GM18520 (cell line): Measurements from ENCODE around the gene RNF5.
"Not testable (repeated sequence)": the region's sequence is repeated elsewhere in the genome, so short reads cannot be mapped to it uniquely, and the experiment has no call there.

Experiments used
- ATAC-seq: cut with Tn5 transposase; IDR thresholded peaks from one replicate; pipeline ENCODE4 v1.9.1; 2021; ENCODE audit not compliant: unreplicated experiment

The RNF5 gene, protein sequence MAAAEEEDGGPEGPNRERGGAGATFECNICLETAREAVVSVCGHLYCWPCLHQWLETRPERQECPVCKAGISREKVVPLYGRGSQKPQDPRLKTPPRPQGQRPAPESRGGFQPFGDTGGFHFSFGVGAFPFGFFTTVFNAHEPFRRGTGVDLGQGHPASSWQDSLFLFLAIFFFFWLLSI

DNA sequence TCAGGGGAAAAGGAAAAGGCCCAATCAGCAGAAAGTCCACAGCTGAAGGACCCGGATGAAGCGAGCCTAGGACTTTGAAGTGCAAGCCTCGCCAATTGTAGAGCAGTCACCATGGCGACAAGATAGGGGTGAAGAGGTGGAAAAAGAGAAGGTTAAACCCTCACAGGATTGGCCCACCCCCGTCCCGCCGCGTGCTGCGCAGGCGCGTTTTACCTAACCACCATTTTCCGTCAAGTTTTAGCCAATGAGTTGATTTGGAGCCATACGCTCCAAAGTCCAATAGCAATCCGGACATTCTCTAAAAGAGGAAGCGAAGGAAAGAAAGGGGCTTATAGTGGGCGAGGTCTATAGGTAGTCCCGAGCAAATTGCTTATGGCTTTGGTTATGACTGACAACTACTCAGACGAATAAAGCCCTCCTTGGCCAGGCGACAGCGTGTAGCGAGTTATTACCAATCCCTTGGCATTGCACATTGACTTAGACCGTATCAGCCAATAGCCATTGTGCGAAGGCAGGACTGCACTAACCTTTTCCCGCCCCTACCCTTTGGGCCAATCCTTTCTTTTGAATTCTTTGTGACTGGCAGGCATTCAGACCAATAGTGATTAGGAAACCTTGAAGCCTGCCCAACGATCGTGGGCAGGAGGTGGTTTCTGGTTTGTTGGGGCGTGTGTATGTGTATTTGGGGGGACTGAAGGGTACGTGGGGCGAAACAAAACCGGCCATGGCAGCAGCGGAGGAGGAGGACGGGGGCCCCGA, at the start of gene RNF5:
Gene RNF5 (plus strand): TSS at position 618 of the 759 bp plus-strand sequence. CDS start 107 bp downstream, at position 725.
- ATAC-seq: peak; percentile 82

DNA sequence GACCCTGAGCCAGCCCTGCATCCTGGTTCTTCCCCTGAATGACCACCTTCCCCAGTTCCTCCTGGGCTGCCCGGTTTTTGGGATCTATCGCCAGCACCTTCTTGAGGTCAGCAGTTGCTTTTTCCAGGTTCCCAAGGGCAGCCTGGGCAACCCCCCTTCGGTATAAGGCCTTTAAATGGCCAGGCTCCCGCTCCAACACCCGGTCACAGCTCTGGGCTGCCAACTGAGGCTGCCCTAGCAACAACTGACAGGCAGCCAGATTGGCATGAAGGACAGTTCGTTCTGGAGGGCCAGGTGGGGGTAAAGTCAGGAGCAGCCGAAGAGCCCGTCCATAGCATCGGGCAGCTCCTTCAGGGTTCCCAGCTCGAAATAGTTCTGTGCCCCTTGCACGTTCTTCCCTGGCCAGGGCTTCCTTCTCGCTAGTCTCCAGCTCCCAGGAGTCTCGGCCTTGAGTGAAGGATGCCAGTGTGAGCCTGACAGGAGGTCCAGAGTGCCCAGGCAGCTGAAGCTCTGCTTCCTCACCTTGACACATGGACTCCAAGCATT, 49.4 kb upstream of the RNF5 start:
- ATAC-seq: no peak

DNA sequence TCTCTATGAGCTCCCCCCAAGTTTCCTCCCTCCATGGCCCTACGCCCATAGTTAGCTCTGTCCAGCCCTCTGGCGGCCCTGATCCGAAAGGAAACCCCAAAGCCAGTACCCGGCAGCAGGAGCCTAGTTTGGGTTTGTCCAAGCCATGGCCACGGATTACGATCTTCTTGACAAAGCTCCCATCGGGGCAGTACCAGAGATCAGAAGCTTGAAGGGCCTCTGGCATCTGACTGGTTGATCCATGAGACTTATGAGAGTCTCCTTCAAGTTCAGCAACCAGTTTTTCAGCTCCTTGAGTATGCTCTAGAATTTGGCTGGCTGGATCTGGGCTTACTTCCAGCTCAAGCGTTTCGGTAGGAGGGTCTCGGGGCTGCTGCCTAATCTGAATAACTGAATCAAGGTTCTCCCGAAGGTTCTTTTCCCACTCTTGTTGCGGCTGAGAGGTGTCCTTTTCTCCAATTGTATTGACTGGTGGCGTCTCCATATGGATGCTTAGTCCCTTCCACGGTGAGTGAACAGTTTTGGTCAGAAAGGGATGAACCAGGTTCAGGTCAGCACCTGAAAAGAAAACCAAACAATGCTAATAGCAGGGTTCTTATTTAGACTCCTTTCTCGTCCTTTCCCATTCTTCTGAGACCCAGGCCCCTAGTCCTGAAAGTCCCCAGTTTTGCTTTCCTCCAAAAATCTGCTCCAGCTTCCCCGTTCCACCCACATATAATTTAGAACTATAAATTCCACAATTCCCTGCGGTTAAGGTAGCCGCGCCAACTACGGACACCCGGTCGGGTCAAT, 48.7 kb upstream of the RNF5 start:
- peak; percentile 5 for ATAC-seq

DNA sequence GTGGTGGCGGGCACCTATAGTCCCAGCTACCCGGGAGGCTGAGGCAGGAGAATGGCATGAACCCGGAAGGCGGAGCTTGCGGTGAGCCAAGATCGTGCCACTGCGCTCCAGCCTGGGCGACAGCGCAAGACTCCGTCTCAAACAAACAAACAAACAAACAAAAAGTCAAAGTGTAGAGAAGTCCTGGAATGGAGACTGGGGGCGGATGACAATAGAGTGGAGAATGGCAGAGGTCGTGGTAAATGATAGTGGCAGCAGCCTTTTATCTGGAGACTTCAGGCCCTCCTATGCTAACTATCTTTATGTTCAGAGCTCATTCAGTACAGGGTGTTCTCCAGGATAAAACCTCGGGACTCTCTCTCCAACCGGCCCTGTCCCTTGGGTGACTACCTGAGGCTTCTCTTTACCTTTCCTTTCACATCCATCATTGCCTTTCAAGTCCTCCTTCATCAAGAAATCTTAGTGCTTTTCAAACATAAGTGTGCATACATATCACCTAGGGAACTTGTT, 46.7 kb upstream of the RNF5 start:
- no peak for ATAC-seq

DNA sequence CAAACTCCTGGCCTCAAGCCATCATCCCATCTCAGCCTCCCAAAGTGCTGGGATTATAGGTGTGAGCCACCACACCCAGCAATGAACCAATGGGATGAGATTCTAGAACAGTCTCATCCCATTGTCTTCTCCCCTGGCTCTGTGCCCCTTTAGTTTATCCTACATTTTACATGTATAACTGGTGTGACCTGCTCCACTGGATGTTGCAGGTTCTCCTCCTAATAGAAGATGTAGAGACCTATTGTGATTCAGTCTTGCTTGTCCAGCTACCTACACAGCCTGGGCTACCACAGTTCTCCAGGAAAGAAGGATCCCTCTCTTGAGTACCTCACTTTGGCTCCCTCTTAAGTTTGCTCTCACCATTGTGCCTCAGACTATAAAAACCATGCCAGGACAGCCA, 46.1 kb upstream of the RNF5 start:
- ATAC-seq: no peak

DNA sequence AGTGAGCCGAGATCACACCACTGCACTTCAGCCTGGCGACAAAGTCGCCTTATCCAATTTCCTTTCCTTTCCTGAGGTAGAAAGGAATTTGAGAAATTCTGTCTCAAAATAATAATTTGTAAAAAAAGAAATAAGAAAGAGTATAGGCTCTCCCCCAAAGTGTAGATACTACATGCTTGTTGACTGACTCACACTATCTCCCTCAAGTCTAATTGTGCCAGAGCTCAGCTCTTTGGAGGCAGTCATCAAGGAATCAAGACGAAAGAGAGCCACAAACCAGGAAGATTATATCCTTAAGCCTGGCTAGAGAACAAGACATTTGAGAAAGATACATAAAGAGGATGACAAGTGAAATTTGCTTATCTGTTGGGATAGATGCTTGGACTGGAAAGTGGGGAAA, 44.4 kb upstream of the RNF5 start:
- ATAC-seq: no peak

DNA sequence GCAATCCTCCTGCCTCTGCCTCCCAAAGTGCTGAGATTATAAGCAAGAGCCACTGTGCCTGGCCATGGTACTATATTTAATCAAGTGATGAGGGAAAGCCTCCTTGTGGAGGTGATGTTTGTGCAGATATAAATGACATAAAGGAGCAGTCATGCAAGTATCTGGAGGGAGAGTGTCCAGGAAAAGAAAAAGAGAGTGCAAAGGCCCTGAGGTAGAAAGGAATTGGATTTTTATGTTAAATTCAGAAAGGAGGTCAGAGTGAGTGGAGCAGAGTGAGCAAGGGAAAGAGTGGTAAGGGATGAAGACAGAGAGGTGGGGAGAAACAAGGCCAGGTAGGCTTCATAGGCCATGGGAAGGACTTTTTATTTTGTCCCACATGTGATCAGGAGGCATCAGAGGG, 40.8 kb upstream of the RNF5 start:
- no peak for ATAC-seq

DNA sequence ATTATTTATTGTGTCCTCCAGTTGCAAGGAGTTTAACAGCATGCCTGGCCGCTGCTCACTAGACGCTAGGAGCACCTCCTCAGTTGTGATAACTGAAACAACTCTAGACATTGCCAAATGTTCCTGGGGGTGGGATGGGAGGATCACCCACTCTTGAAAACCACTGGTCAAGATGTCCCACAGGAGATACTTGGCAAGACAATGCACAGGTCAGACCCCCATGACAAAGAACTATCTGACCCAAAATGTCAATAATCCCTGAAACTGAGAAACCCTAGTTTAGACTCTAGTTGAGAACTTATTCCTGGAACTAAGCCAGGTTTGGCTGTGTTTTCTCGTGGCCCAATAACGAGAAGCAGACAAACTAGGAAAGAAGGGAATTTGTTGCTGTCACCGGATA, 38.6 kb upstream of the RNF5 start:
- ATAC-seq: no peak

DNA sequence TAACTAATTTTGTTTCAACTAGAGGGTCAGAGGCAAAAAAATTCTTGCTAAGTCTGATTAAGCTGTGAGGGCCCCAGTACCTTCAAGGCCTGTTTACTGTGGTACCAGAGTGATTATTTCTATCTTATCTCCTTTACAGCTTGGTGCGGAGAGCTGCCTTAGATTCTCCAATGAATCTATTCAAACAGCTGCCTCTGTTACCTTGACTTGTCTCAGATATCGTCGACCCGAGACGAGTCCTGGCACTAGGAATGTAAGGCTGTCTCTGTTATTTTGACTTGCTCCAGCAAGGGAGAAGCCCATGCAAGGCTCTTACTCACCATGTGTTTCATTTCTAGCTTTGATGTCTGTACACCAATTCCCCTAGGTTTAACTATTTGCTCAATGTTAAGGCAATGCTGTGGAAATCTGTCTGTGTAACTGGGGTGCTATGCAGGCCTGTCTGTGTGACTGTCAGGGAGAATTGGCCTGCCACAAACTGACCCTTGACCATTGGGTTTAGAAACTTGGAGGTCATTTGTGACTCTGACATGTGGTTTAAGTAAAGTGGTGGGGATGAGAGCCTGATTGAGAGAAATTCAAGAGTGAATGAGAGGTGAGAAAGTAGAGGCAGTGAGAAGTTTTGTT, 37.7 kb upstream of the RNF5 start:
- no peak for ATAC-seq

DNA sequence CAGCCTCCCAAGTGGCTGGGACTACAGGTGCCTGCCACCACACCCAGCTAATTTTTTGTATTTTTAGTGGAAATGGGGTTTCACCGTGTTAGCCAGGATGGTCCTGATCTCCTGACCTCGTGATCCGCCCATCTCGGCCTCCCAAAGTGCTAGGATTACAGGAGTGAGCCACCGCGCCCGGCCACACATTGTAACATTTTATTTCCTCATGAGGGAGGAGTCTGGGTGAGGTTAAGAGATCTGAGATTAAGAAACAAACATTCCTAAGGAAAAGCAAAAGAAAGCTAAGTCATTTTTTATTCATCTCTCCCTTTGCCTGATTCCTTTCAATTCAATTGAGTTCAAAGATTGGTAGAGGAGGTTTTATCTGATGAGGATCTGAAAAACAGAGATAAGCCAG, 34.0 kb upstream of the RNF5 start:
- ATAC-seq: not testable (repeated sequence)

DNA sequence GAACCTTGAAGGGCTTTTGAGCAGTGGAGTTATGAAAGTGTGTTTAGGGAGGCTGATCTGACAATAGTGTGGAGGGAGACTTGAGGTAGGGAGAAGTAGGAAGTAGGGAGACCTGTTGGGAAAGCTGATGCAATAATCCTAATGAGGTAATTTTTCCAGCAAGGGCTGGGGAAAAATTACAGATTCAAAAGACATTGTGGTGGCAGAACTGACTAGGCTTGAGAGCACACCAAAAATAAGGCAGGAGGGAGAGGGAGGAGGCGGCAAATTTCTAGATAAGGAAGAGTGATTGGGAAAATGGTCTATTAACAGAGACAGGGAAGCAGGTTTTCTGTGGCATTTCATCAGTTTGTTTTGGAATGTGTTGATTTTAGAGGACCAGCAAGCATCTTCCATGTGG, 31.9 kb upstream of the RNF5 start:
- no peak for ATAC-seq

DNA sequence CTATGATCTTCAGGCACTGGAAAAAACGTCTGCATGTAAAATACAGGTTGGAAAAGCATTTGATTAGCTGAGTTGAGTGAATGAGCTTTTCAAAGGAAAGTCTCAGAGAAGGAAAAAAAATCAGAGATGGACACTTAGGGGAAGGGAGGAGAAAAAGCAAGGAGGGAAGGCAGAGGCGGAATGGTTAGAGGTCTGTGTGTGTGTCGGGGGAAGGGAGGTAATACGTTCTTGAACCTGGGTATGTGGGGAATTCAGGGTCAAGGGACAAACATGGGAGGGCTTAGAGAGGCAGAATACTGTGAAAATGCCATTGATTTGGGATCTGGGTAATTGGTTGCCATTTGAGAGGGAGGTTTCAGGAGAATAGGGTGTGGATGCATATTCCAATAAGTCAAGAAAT, 31.5 kb upstream of the RNF5 start:
- no peak for ATAC-seq

DNA sequence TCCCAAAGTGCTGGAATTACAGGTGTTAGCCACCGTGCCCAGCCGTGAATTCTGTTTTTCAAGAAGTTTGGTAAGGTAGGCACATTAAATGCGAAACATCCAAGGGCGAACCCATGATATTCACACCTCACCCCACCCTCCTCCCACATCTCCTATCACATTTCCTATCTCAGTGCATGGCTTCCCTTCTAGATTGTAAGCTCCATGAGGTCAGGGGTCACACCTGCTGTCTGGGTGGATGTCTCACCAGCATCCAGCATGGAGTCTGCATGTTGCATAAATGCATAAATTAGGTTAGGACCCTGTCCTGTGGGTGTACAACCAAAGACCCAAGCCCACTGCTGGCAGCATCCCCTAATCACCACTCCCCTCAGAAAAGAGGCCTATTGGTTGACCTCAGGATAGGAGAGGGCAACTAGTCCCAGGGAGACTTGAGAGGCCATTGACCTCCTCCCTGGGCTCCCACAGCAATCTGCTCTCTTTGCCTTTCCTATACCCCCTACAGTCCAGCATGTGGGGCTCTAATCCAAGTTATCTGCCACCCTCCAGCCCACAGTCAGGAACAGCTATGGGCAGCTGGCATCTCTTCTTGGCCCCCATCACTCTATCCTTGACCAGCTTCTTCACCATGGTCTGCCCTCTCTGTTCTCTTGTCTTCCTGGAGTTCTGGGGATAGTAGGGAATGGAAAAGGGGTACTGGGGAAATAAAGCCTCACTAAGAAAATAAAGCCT, 30.6 kb upstream of the RNF5 start:
- ATAC-seq: no peak

DNA sequence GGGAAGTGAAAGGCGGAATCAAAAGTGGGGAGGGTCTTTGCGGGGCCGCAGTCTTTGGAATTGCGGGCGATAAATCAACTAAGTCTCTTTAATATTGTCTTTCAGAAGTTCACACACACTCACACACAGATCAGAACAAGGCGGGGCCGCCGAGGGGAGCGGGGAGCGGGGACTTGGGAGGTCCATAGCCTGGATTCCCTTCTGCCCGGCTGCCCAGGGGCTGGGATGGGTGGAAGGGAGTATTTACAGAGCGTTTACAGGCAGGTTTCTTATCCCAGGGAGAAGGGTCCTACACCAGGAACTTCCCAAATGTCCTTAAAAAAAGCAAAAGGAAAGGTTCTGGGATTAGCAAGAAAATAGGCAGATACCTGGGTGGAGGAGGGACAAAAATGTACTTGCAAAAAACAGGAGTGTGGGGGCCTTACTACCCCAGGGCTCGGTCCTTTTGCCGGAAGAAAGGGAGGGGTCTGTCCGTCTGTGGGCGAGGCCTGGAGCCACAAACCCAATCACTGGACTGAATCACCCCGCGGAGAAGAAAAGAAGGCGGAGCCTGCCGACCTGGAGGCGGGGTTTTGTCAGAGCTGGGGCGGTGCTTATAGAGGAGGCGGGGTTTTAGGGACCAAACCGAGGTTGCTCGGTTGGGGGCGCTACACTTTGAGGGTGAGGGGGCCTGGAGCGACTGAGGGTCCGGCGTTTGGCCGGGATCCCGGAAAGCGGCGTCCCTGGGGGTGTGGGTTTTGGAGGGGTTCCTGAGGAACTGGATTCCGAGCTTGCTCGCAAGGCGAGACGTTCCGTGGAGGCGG, 29.7 kb upstream of the RNF5 start:
- no peak for ATAC-seq

DNA sequence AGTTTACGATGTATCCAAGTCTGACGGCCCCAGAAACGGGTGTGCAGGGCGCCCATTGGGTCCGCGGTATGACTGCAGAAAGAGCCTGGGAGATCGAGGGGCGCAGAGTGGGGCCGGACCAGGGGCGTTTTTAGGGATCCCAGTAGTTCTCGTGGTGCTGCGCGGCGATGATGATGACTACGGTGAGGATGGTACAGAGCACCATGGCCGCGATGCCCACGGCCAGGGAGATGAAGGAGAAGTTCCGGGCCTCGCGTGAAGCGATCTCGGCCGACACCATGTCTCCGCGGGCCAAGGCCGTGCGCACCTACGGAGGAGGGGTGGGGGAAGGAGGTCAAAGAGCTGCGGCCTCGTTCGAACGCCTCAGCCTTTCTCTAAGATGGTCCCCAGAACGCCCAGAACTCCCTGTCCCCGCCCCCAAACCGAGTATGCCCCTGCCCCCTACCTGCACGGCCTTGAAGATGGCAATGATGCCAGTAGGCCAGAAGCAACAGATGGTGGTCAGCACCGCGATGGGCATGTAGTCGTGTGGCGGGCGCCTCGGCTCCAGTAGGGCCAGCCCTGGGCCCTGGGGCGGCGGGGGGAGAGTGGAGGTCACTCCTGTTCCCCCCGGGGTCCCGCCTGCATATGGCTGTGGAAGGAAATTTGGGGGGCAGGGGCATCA, 29.0 kb upstream of the RNF5 start:
- ATAC-seq: no peak

DNA sequence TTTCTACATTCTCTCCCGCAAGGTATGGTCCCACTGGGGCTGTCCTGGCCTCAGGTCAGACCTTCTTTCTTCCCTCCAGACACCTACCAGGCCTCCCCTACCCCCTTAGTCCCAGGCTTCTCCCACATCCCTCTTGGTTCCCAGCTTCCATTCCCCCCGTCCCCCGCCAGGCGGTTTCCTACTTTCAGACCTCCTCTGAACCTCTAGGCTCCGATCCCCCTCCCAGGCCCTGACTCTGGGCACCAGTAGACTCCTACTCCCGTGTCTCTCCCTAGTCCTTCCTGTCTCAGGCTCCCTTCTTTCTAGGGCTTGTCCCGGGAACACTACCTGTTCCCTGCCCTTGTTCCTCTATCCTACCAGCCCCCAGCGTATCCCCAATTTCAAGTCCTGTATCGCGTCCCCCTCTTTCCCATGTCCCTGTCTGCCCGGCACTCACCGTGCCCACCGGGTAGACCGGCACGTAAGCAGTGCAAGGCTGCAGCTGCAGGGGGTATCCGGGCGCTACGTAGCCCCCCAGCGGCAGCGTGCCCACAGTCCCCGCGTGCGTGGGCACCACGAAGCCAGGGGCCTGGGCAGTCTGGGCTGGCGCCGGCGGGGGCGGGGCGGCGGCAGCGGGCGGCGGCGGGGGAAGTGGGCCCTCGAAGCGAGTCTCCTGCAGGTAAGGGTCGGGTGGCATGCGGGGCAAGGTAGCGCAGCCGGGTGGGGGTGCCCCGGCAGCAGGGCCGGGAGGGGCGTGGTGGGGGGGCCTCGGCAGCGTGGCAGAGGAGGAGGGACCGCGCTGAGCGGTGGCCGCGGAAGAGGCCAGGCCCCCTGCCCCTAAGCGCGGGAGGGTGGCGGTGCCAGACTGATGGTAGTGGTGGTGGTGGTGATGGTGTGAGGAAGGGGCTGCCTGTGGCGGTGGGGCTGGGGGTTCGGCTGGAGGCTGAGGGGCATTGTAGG, 28.0 kb upstream of the RNF5 start:
- ATAC-seq: no peak

DNA sequence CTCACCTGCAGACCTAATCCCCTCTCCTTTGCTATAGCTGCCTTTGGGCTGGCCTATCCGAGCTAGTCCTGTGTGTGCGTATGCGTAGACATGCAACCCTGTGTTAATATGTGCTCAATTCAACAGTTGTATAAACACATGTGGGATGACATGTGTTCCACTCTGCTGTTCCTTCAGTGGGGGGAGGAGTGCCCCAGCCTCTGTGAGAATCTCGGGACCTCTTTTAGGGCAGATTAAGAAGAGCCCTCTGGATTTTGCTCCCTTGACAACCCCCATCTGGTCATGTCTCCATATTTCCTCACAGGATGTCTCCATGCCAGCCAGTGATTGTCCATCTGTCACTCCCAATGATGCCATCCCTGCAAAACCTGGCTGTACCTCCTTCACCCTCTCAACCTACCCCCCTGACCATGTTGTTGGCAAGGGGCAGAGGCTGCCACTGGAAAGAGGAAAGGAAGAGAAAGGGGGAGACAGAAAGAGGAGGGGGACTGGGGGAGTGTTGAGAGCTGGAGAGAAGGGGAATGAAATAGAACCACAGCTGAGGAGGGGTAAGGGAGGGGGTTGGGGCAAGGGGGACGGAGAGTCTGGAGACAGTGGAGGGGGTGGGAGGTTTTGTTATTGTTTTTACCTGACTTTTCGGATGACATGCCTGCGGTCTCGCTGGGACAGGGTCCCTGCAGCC, 26.9 kb upstream of the RNF5 start:
- no peak for ATAC-seq
